ENCODE measurements around the gene TPGS1. TPM values are rescaled to one million over a fixed set of nuclear protein-coding genes. Genes with fewer than 3 reads are reported as not detected.

The TPGS1 gene
- total and polyA plus RNA-seq, 4 donors: 12.2 to 32.7 (median 25.5) TPM

DNA sequence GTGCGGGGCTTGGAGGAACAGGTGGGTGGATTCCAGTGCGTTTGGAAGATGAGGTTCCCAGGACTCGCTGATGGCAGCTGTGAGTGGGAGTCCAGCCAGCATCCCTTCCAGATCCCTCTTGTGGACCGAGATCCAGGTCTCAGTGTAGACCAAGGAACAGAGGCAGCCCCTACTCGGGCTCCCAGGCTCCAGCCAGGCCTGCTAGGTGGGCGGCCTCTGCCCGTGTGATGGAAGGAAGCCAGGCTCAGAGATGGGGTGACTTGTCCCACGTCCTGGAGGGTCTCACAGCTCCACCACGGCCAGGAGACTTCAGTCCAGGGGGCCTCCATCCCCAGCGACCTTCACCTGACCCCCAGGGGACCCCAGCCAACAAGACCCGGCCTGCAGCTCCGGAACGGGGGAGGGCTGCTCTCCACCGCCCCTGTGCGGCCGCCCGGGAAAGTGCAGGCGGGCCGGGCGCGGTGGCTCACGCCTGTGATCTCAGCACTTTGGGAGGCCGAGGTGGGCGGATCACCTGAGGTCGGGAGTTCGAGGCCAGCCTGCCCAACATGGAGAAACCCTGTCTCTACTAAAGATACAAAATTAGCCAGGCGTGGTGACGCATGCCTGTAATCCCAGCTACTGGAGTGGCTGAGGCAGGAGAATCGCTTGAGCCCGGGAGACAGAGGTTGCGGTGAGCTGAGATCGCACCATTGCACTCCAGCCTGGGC lies 11.7 kb upstream of the TPGS1 start:
- peaks cover 0 to 29% (median 13%) of the 10 kb centered on the region in 3 donors for H3K27me3 ChIP-seq (ENCODE audit: control insufficient read depth in 3 of 3, insufficient read depth in 3 of 3, low read length in 2 of 3)
- peak; percentile 28 to 50 (median 44) for DNase-seq
- H3K9me3 ChIP-seq (ENCODE audit: control insufficient read depth in 4 of 4, insufficient read depth in 3 of 4, low read length in 3 of 4): peaks cover 0 to 3% (median 0%) of the 10 kb centered on the region in 4 donors
- H3K4me3 ChIP-seq: no peak overlapping the region
- peaks cover 0 to 7% (median 0%) of the 10 kb centered on the region in 5 donors for H3K4me1 ChIP-seq (ENCODE audit: control insufficient read depth in 5 of 5, insufficient read depth in 5 of 5, low read length in 5 of 5)
- WGBS, 2 donors: 19 to 25% methylated on average over 32 of the region's 32 CpGs
- TF ChIP-seq, protein P1, sequence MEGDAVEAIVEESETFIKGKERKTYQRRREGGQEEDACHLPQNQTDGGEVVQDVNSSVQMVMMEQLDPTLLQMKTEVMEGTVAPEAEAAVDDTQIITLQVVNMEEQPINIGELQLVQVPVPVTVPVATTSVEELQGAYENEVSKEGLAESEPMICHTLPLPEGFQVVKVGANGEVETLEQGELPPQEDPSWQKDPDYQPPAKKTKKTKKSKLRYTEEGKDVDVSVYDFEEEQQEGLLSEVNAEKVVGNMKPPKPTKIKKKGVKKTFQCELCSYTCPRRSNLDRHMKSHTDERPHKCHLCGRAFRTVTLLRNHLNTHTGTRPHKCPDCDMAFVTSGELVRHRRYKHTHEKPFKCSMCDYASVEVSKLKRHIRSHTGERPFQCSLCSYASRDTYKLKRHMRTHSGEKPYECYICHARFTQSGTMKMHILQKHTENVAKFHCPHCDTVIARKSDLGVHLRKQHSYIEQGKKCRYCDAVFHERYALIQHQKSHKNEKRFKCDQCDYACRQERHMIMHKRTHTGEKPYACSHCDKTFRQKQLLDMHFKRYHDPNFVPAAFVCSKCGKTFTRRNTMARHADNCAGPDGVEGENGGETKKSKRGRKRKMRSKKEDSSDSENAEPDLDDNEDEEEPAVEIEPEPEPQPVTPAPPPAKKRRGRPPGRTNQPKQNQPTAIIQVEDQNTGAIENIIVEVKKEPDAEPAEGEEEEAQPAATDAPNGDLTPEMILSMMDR (IDR thresholded peaks at IDR 0.05; ENCODE audit: control extremely low read depth, extremely low read depth): peak; percentile 19
- H3K27ac ChIP-seq (ENCODE audit: low read depth in 1 of 2, low read length in 1 of 2): no peak overlapping the region
- H3K36me3 ChIP-seq (ENCODE audit: control insufficient read depth in 4 of 4, insufficient read depth in 4 of 4, low read length in 4 of 4): no peaks in the 10 kb centered on the region
- no peak for ATAC-seq (ENCODE audit: insufficient read depth, low FRiP score)
- no peak overlapping the region for H3K9ac ChIP-seq (ENCODE audit: insufficient read depth in 1 of 2, low read length in 2 of 2)

DNA sequence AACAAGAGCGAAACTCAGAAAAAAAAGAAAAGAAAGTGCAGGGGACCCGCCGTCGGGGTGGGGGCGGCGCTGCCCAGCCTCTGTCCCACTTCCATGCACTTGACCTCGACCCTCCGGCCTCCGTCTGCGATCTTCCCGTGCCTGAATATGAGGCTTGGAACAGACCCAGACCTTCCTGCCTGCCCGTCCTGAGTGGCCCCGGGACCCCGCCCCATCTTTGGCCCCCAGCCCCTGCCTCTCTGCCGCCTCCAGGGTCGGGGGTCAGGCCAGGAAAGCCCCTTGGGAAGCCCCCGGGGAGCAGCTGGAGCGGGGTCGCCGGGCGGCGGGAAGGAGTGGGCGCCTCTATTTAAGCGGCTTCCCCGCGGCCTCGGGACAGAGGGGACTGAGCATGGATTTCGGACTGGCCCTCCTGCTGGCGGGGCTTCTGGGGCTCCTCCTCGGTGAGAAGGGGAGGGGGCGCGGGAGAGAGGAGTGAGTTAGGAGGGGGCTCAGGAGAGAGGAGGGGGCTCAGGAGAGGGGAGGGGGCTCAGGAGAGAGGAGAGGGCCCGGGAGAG lies 11.1 kb upstream of the TPGS1 start, which contains the start of gene MADCAM1:
TSS of gene MADCAM1 (plus strand) at position 375 of the 554 bp plus-strand sequence. CDS start at position 389, 14 bp downstream.
- Histone ChIP-seq H3K4me1 (ENCODE audit: control insufficient read depth in 5 of 5, insufficient read depth in 5 of 5, low read length in 5 of 5) (peaks cover 0 to 7% (median 0%) of the 10 kb centered on the region in 5 donors), H3K27ac (ENCODE audit: low read depth in 1 of 2, low read length in 1 of 2) (no peak within 1 kb of the TSS), H3K4me3 (no peak within 1 kb of the TSS), H3K27me3 (ENCODE audit: control insufficient read depth in 3 of 3, insufficient read depth in 3 of 3, low read length in 2 of 3) (peaks cover 0 to 29% (median 13%) of the 10 kb centered on the region in 3 donors), H3K36me3 (ENCODE audit: control insufficient read depth in 4 of 4, insufficient read depth in 4 of 4, low read length in 4 of 4) (no peaks in the 10 kb centered on the region), H3K9me3 (ENCODE audit: control insufficient read depth in 4 of 4, insufficient read depth in 3 of 4, low read length in 3 of 4) (peaks cover 0 to 3% (median 0%) of the 10 kb centered on the region in 4 donors), H3K9ac (ENCODE audit: insufficient read depth in 1 of 2, low read length in 2 of 2) (no peak within 1 kb of the TSS)
- 7 to 10% methylated on average over 30 to 33 of the region's 33 CpGs for WGBS, 2 donors
- no peak for DNase-seq
- TF ChIP-seq, protein P1 (IDR thresholded peaks at IDR 0.05; ENCODE audit: control extremely low read depth, extremely low read depth): no peak
- no peak for ATAC-seq (ENCODE audit: insufficient read depth, low FRiP score)

DNA sequence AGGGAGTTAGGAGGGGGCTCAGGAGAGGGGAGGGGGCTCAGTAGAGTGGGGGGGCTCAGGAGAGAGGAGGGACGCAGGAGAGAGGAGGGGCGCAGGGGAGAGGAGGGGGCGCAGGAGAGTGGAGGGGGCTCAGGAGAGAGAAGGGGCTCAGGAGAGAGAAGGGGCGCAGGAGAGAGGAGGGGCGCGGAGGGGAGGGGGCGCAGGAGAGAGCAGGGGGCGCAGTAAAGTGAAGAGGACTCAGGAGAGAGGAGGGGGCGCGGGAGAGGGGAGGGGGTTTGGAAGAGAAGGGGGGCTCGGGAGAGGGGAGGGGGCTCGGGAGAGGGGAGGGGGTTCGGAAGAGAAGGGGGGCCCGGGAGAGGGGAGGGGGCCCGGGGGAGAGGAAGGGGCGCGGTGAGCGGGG lies 10.3 kb upstream of the TPGS1 start:
- TF ChIP-seq, protein P1 (IDR thresholded peaks at IDR 0.05; ENCODE audit: control extremely low read depth, extremely low read depth): no peak
- peaks cover 0 to 3% (median 0%) of the 10 kb centered on the region in 4 donors for H3K9me3 ChIP-seq (ENCODE audit: control insufficient read depth in 4 of 4, insufficient read depth in 3 of 4, low read length in 3 of 4)
- peaks cover 0 to 29% (median 13%) of the 10 kb centered on the region in 3 donors for H3K27me3 ChIP-seq (ENCODE audit: control insufficient read depth in 3 of 3, insufficient read depth in 3 of 3, low read length in 2 of 3)
- H3K4me3 ChIP-seq: no peak overlapping the region
- no peak overlapping the region for H3K27ac ChIP-seq (ENCODE audit: low read depth in 1 of 2, low read length in 1 of 2)
- H3K36me3 ChIP-seq (ENCODE audit: control insufficient read depth in 4 of 4, insufficient read depth in 4 of 4, low read length in 4 of 4): no peaks in the 10 kb centered on the region
- no peak for DNase-seq
- peaks cover 0 to 7% (median 0%) of the 10 kb centered on the region in 5 donors for H3K4me1 ChIP-seq (ENCODE audit: control insufficient read depth in 5 of 5, insufficient read depth in 5 of 5, low read length in 5 of 5)
- WGBS, 2 donors: 7% methylated on average over 16 to 18 of the region's 18 CpGs
- no peak for ATAC-seq (ENCODE audit: insufficient read depth, low FRiP score)
- H3K9ac ChIP-seq (ENCODE audit: insufficient read depth in 1 of 2, low read length in 2 of 2): no peak overlapping the region
